K562 (cell line): ENCODE measurements around the gene IGF2R. TPM values are rescaled to one million over a fixed set of nuclear protein-coding genes. Genes with fewer than 3 reads are reported as not detected.

Experiments
- CC2D1A ChIP-seq: fragments of 450-650 bp; IDR thresholded peaks from 2 replicates; pipeline ENCODE4 v1.6.1; 2017; ENCODE audit warnings: mild to moderate bottlenecking
- CHAMP1 ChIP-seq: fragments of 450-650 bp; IDR thresholded peaks from 2 replicates; pipeline ENCODE4 v1.6.1; 2016; ENCODE audit warnings: mild to moderate bottlenecking
- MNT ChIP-seq, 2 experiments: fragments of 450-650 bp; conservative IDR thresholded peaks; 2 replicates each; pipeline ENCODE4 v1.6.1; 2017; ENCODE audit warnings: mild to moderate bottlenecking in 2 of 2, moderate library complexity in 2 of 2
- MYBL2 ChIP-seq, 2 experiments: fragments of 450-650 bp in 1 of 2; sonication (generic) in 1 of 2; formaldehyde crosslinking in 1 of 2; IDR thresholded peaks; 2 replicates each; pipeline versions ENCODE4 v1.6.1 to v1.8.1; 2017 to 2022; ENCODE audit warnings: borderline replicate concordance in 1 of 2, inconsistent platforms in 1 of 2, low read depth in 1 of 2, mild to moderate bottlenecking in 1 of 2, missing genetic modification reagents in 1 of 2, moderate library complexity in 1 of 2
- RCOR1 ChIP-seq, 2 experiments: IDR thresholded peaks; 2 replicates each; pipeline ENCODE4 v1.6.1; 2012; ENCODE audit warnings: low read depth in 2 of 2, low read length in 2 of 2, borderline replicate concordance in 1 of 2, improper control_type of control experiment in 1 of 2
- THAP7 ChIP-seq: fragments of 250-450 bp; sonication (Bioruptor Pico); IDR thresholded peaks from 2 replicates; pipeline ENCODE4 v1.5.0; 2021
- polyA plus RNA-seq, 8 experiments: library from polyadenylated mRNA; depleted of rRNA in 4 of 8; stranded (reverse) in 5 of 8; unstranded in 3 of 8; fragments of >200 nt; fragmentation: Nextera tagmentation in 2 of 8; fragmentation: Illumina TruSeq in 1 of 8; extraction: Ambion mirVana in 2 of 8; extraction: Trizol in 1 of 8; gene quantifications; 2 replicates each; pipeline versions ENCODE4 v1.2.1 to v1.2.3, GENCODE V29; 2011 to 2014; ENCODE audit warnings: inconsistent platforms in 1 of 8, missing spikeins in 1 of 8
- total RNA-seq, 7 experiments: library from RNA; depleted of rRNA in 6 of 7; stranded (reverse); fragments of >200 nt in 6 of 7; fragmentation: Illumina TruSeq in 2 of 7; extraction: Trizol in 2 of 7; gene quantifications; 2 replicates each; pipeline versions ENCODE4 v1.2.1 to v1.2.3, GENCODE V29; 2011 to 2021; ENCODE audit warnings: low replicate concordance in 1 of 7

The IGF2R gene
- total and polyA plus RNA-seq, 9 of the 15 experiments (the other 6 are each of a cell fraction or from before 2014, with no cell fraction given), result 3.5 to 92.3 (median 34.5) TPM

- 0 out of 2 replicates have a peak, but pooled peaks have one; percentile 38 for TF ChIP-seq CHAMP1
- TF ChIP-seq CC2D1A, result no peak
- peak; percentile 65 to 77 for TF ChIP-seq MNT (conservative IDR thresholded peaks at IDR 0.05)
- 0 out of 4 replicates have a peak, but pooled peaks of 1 of the 2 experiments have one; percentile 13 for TF ChIP-seq RCOR1 (IDR thresholded peaks at IDR 0.05; ENCODE audit: borderline replicate concordance in 1 of 2, low read depth in 2 of 2, low read length in 2 of 2)
- TF ChIP-seq MYBL2 (IDR thresholded peaks at IDR 0.05; ENCODE audit: low read depth), result 0 out of 2 replicates have a peak, but pooled peaks have one; percentile 35
- no peak for TF ChIP-seq MYBL2 (CRISPR knock-in tag; IDR thresholded peaks at IDR 0.05; ENCODE audit: borderline replicate concordance)
- TF ChIP-seq THAP7, result no peak
Observed at GRCh38 chr6:159929819-159930218, 39.1 kb upstream of the IGF2R start (continued).
